Osteocyte (in vitro differentiated cells): ENCODE measurements around the gene LRRC1. TPM values are rescaled to one million over a fixed set of nuclear protein-coding genes. Genes with fewer than 3 reads are reported as not detected.

Experiments used
- DNase-seq: peaks from one replicate; pipeline ENCODE4 v3.0.0; 2021; ENCODE audit warnings: mixed read lengths; ENCODE audit not compliant: unreplicated experiment; ENCODE audit errors: extremely low spot score
- H3K27ac Mint-ChIP-seq: one replicate; pipeline ENCODE4 v1.8.0; 2021; ENCODE audit warnings: mild to moderate bottlenecking, mixed read lengths; ENCODE audit not compliant: unreplicated experiment
- H3K27me3 Mint-ChIP-seq: one replicate; pipeline ENCODE4 v1.8.0; 2021; ENCODE audit warnings: mixed read lengths; ENCODE audit not compliant: unreplicated experiment
- H3K36me3 Mint-ChIP-seq: one replicate; pipeline ENCODE4 v1.8.0; 2021; ENCODE audit warnings: mixed read lengths; ENCODE audit not compliant: unreplicated experiment
- H3K4me1 Mint-ChIP-seq: one replicate; pipeline ENCODE4 v1.8.0; 2021; ENCODE audit warnings: mixed read lengths; ENCODE audit not compliant: unreplicated experiment
- H3K4me3 Mint-ChIP-seq: one replicate; pipeline ENCODE4 v1.8.0; 2021; ENCODE audit warnings: mild to moderate bottlenecking, moderate library complexity, mixed read lengths; ENCODE audit not compliant: unreplicated experiment
- H3K9me3 Mint-ChIP-seq: one replicate; pipeline ENCODE4 v1.8.0; 2021; ENCODE audit warnings: mixed read lengths; ENCODE audit not compliant: unreplicated experiment
- CTCF ChIP-seq: fragments of 200-600 bp; sonication (generic); IDR thresholded peaks from 2 replicates; pipeline ENCODE4 v1.5.0; 2021; ENCODE audit warnings: antibody characterized with exemption, mild to moderate bottlenecking, moderate library complexity
- total RNA-seq: library from RNA; stranded (reverse); gene quantifications from 2 replicates; pipeline ENCODE4 v1.2.1, GENCODE V29; 2021

Gene LRRC1
- total RNA-seq, 1 donor from 2014 or later = 7.4 TPM

DNA sequence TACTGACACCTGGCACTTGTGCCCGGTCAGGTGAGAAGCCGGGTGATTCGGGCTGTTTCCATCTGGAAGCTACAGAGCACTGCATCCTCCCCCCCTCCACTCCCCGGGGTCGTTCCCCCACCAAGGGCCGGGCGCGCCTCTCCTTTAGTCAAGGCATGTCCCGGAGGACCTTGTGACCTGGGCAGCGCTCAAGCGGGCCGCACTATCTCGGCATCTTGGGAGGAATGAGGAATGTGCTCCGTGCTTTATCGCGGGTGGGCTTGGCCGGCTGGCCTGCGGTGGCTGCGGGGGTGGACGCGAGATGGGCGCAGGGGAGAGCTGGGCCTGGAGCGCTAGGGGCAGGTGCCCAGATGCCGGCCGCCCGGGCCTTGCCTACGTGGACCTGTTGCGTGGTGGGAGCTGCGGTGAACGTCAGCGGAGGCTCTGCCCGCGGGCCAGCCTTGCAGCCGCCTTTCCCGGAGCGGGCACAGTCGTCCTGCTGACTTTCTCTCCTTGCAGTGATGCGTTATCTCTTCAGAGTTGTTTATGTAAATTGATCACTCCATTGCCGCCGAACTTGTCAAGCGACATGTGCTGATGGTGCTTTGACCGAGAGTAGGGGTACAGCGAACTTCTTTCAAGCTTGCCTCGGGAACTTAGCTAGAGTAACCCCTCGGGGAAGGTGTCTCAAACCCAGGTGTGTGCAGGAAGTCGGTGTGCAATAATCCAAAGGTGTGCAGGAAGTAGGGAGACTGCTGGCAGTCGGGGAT, 1.1 kb downstream of the LRRC1 start:
- peak overlapping the region; percentile 98 for H3K4me3 Mint-ChIP-seq
- no peak for DNase-seq
- H3K9me3 Mint-ChIP-seq = peaks cover 1% of the 10 kb centered on the region
- H3K27me3 Mint-ChIP-seq = no peaks in the 10 kb centered on the region
- peaks cover 42% of the 10 kb centered on the region for H3K4me1 Mint-ChIP-seq
- no peaks in the 10 kb centered on the region for H3K36me3 Mint-ChIP-seq
- H3K27ac Mint-ChIP-seq = peak overlapping the region; percentile 29
- TF ChIP-seq CTCF = no peak

GRCh38 chr6:53796451-53796780, 1.6 kb downstream of the LRRC1 start:
- TF ChIP-seq CTCF = no peak
- Mint-ChIP-seq H3K4me3 (peak overlapping the region; percentile 98), H3K27ac (peak overlapping the region; percentile 29), H3K4me1 (peaks cover 43% of the 10 kb centered on the region), H3K36me3 (no peaks in the 10 kb centered on the region), H3K27me3 (no peaks in the 10 kb centered on the region), H3K9me3 (no peaks in the 10 kb centered on the region)
- DNase-seq = no peak

DNA sequence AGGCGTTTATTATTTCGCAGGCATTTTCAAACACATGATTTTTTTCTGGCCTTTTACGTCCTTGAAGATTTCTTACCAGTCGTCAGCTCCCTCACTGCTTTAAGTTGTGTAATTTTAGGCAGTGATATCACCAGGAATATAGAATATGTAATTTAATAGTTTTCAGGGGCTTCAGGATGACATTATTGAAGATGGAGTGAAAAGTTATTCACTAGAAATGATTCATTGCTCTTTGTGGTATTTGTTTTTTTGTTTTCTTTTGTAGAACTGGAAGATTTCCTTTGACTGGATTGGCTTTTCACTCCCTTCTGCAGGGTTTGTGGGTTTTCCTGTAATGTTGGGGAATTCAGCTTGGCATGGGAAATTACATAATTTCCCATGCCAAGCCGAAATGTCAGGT, 2.0 kb downstream of the LRRC1 start:
- peak overlapping the region; percentile 98 for H3K4me3 Mint-ChIP-seq
- no peaks in the 10 kb centered on the region for H3K9me3 Mint-ChIP-seq
- H3K27ac Mint-ChIP-seq = peak overlapping the region; percentile 29
- no peaks in the 10 kb centered on the region for H3K36me3 Mint-ChIP-seq
- peaks cover 42% of the 10 kb centered on the region for H3K4me1 Mint-ChIP-seq
- H3K27me3 Mint-ChIP-seq = no peaks in the 10 kb centered on the region
- no peak for TF ChIP-seq CTCF
- no peak for DNase-seq

DNA sequence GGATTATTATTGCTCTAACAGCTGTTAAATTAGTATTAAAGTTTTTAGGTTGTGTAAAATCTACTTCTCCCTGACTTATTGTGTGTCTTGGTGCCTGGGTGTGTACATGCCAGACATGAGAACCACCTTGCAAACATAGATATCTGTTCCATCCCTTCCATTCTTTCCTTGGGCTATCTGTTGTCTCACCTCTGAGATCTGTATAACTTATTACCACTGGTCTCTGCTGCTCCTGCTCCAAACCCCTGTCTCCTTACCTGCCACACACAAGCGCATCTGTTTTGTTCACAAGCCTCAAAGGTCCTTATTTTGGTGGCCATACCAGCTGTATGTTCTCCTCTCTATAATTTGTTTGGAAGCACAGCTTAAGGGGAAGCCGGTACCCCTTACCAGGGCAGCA, 2.5 kb downstream of the LRRC1 start:
- peaks cover 46% of the 10 kb centered on the region for H3K4me1 Mint-ChIP-seq

GRCh38 chr6:53799340-53799739, 4.5 kb downstream of the LRRC1 start:
- no peak for TF ChIP-seq CTCF
- no peaks in the 10 kb centered on the region for H3K9me3 Mint-ChIP-seq
- H3K4me3 Mint-ChIP-seq = no peak overlapping the region
- H3K36me3 Mint-ChIP-seq = no peaks in the 10 kb centered on the region
- no peak for DNase-seq
- H3K27ac Mint-ChIP-seq = no peak overlapping the region
- no peaks in the 10 kb centered on the region for H3K27me3 Mint-ChIP-seq
- peaks cover 51% of the 10 kb centered on the region for H3K4me1 Mint-ChIP-seq

More for the DNA sequence above, 2.5 kb downstream of the LRRC1 start:
- no peaks in the 10 kb centered on the region for H3K27me3 Mint-ChIP-seq
- no peaks in the 10 kb centered on the region for H3K9me3 Mint-ChIP-seq
- DNase-seq = no peak
- no peak for TF ChIP-seq CTCF
- H3K36me3 Mint-ChIP-seq = no peaks in the 10 kb centered on the region
- H3K27ac Mint-ChIP-seq = no peak overlapping the region
- no peak overlapping the region for H3K4me3 Mint-ChIP-seq
